Left renal cortex interstitium (tissue), 4 donors: ENCODE measurements around the gene FIS1. TPM values are rescaled to one million over a fixed set of nuclear protein-coding genes. Genes with fewer than 3 reads are reported as not detected.

ENCODE experiments used
- DNase-seq, 4 donors: peaks; one replicate each; pipeline ENCODE4 v3.0.0-alpha.2; 2013; ENCODE audit warnings: low read depth in 4 of 4, low spot score in 2 of 4, missing footprints in 1 of 4
- polyA plus RNA-seq, 4 donors: library from polyadenylated mRNA; unstranded; fragments of 120-200 nt; gene quantifications; one replicate each; pipeline ENCODE4 v1.2.1, GENCODE V29; 2013; ENCODE audit not compliant: insufficient read length in 4 of 4

Gene FIS1
- polyA plus RNA-seq, 4 donors: 147 to 180 (median 164) TPM

- DNase-seq: no peak
Observed at GRCh38 chr7:101236292-101236835, 8.5 kb downstream of the FIS1 start.

DNA sequence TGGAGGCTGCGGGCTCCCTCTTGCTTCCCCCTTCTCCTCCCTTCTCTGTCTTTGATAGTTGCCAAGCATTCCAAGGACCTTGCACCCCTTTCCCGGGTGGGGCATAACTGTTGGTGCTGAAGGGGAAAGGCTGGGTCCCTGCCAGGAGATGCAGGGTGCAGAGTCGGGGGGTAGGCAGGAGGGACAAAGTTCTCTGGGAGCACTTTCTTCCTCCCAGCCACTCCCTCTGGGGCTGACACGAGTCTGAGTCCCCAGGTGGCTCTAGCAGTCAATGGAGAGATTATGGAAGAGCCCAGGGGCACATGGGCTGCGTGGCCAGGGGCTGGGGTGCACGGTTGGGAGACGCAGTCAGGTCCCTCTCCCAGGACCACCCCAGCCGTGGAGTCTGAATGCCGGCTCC lies 9.4 kb downstream of the FIS1 start:
- no peak for DNase-seq

DNA sequence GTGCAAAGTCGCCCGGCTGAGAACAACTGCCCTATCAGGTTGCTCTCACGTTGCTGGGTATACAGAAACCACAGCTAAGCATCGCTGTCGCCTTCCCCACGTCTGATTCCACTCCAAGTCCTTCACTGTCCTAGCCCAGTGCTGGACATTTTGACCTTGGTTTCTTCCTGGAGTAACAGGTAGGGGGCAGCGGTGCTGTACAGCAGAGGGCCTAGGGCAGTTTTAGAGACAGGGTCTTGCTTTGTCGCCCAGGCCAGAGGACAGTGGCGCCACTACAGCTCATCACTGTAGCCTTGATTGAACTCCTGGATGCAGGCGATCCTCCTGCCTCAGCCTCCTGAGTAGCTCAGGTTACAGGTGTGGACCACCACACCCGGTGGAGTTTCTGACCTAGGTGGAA lies 9.8 kb downstream of the FIS1 start:
- DNase-seq: no peak

DNA sequence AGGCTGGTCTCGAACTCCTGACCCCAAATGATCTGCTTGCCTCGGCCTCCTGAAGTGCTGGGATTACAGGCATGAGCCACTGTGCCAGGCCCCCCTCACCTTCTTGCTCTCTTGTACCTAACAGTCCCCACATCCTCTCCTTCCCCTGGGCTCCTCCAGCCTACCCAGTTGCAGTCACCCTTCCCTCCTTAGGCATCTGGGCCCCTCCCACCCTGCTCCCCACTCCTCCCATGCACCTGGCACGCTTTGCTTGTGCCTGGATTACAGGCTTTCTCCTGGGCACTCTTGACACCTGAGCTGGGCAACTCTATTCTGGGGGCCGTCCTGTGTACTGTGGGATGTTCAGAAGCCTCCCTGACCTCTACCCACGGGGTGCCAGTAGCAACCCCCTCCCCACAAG lies 10.2 kb downstream of the FIS1 start:
- no peak for DNase-seq

DNA sequence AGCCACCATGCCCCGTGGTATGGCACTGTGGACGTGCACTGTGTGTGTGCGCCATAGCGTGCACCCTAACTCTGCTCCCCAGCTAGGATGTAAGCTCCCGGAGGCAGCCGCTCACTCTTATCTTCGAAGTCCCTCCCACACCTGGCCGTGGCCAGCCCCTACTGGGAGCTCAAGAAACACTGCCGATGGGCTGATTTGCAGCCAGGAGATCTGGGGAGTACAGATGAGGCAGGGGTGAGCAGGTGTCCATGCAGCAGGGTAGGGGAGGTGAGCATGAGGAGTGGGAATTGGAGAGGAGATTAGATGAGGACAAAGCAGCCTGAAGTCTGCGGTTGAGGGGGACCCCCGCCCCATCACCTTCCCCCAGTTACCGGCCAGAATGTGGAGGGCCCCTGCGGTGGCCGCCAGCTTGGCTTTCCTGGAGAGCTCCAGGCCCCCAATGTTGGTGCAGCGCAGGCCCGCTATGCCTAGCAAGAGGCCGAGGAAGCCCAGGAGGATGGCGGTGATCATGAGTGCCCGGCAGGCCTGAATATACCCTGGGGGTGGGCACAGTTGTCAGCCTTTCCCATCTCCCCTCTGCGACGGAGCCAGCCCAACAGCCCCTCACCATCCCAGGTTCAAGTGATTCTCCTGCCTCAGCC lies 10.9 kb downstream of the FIS1 start:
- DNase-seq: no peak

- no peak for DNase-seq
Observed at GRCh38 chr7:101232141-101232850, 12.6 kb downstream of the FIS1 start.

DNA sequence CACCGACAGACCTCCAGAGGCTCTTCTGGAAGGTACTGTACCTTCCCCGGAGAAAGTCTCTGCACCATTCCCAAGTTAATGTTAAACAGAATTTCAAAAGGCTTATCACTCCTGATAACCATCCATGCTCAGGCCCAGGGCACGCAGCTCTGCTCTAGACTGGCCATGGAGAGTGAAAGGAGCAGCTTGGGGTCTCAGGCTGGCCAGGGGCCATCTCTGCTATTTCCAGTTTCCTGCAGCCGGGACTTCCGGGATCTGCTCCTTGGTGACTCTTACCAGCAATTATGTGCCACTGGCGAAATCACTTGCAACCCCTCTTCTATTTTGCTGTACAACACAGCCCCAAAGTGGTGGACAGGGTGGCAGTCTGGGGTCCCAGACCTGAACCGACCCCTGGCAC lies 13.2 kb downstream of the FIS1 start:
- no peak for DNase-seq

DNA sequence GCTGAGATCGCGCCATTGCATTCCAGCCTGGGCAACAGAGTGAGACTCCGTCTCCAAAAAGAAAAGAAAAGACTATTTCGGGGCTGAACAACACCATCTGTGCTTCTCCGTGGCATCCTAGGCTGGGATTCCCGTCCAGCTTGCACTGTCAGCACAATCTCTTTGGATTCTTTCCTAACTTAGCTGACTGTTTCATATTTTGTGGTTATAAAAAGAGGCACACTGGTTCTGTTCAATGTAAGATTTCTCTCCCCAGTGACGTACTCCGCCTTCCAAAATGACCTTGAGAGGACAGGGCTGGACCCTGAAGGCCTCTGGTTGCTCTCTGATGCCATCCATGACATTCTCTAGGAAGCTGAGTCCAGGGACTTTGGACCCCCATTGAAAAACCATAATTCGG lies 18.2 kb downstream of the FIS1 start:
- DNase-seq: no peak

GRCh38 chr7:101225650-101226049 lies 19.2 kb downstream of the FIS1 start:
- DNase-seq: no peak

DNA sequence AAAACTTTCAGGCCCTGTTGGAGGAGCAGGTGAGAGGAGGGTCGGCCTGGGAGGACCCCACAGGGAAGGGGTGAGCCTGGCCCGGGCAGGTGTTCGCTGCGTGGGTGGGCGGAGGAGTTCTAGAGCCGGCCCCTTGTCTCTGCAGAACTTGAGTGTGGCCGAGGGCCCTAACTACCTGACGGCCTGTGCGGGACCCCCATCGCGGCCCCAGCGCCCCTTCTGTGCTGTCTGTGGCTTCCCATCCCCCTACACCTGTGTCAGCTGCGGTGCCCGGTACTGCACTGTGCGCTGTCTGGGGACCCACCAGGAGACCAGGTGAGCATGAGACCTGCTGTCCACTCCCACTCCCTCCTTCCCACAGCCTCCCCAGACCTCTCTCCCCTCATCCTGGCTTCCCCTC lies 21.4 kb downstream of the FIS1 start:
- no peak for DNase-seq

GRCh38 chr7:101222275-101222830 lies 22.5 kb downstream of the FIS1 start:
- DNase-seq: no peak

- DNase-seq: no peak
Observed at GRCh38 chr7:101220295-101220694, 24.6 kb downstream of the FIS1 start.

GRCh38 chr7:101218236-101219125 lies 26.4 kb downstream of the FIS1 start:
- DNase-seq: no peak

- DNase-seq: peak; percentile 95 to 100 (median 97)
Observed at GRCh38 chr7:101217388-101218235, 27.3 kb downstream of the FIS1 start, which contains the start of the genes PLOD3 and ZNHIT1. PLOD3 (minus strand) TSS chr7:101217581; CDS start chr7:101217274, 307 bp downstream. ZNHIT1 (plus strand) TSS chr7:101218165; CDS start chr7:101218196, 31 bp downstream.

GRCh38 chr7:101216860-101217387 lies 28.0 kb downstream of the FIS1 start:
- no peak for DNase-seq

GRCh38 chr7:101216001-101216859 lies 28.7 kb downstream of the FIS1 start:
- DNase-seq: no peak

DNA sequence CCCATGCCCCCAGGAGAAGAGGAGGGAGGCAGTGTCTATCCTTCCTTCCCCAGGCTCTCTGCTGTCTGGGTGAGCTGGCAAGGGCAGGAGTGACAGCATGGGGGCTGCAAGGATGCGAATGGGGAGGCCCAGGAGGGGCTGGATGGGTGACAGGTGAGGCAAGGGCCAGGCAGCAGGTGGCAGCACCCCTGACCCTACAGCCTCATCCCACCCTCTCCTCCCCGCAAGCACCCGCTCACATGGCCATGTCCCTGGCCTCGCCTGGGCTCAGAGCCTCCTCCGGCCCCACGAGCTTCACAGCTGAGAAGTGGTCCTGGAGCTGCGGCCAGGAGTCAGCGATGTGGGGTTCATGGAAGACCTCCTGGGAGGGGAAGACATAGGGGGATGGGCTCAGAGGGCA lies 32.9 kb downstream of the FIS1 start:
- no peak for DNase-seq

DNA sequence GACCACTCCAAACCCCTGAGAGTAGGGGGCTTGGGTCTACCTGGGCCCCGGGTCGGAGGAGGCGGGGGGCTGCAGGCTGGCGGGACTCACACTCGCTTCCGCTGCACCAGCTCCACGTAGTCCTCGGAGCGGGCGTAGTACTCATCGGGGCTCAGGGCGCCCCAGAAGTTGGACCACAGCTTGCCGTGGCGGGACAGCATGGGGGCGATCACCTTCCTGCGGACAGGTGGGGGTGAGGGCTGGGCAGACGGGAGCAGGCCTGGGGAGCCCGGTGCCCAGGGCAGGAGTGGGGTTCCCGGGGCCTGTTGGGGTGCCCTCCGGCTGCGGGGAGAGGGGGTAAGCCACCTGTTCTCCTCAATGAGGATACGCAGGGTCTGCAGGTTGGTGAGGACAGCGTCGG lies 33.4 kb downstream of the FIS1 start:
- no peak for DNase-seq

- DNase-seq: no peak
Observed at GRCh38 chr7:101210143-101210542, 34.7 kb downstream of the FIS1 start.
